Gastrocnemius medialis (tissue), 4 donors: Measurements from ENCODE around the gene CCNL1. TPM values are rescaled to one million over a fixed set of nuclear protein-coding genes. Genes with fewer than 3 reads are reported as not detected.
"Not testable (repeated sequence)": the region's sequence is repeated elsewhere in the genome, so short reads cannot be mapped to it uniquely, and the experiment has no call there.

Experiments used
- ATAC-seq, 2 donors: fragments of 150-250 bp; one replicate each; pipeline ENCODE4 v1.9.1; 2016
- DNase-seq, 2 donors: peaks; one replicate each; pipeline ENCODE4 v3.0.0-alpha.2; 2019
- H3K27ac ChIP-seq, 4 donors: fragments of 200-600 bp; sonication (generic); 1 replicate in 1 of 4; 2 replicates in 3 of 4; pipeline ENCODE4 v1.5.1; 2016 to 2018; ENCODE audit warnings: mild to moderate bottlenecking in 2 of 4, moderate library complexity in 1 of 4
- H3K27me3 ChIP-seq, 3 donors: fragments of 200-600 bp; sonication (generic) in 2 of 3; 1 replicate in 1 of 3; 2 replicates in 2 of 3; pipeline versions ENCODE4 v1.5.1 to v1.6.0; 2016 to 2019; ENCODE audit warnings: mild to moderate bottlenecking in 1 of 3, moderate library complexity in 1 of 3
- H3K36me3 ChIP-seq, 2 donors: fragments of 200-600 bp; sonication (generic) in 1 of 2; one replicate each; pipeline ENCODE4 v1.5.1; 2017 to 2018
- H3K4me1 ChIP-seq, 2 donors: fragments of 200-600 bp; sonication (generic) in 1 of 2; one replicate each; pipeline ENCODE4 v1.5.1; 2016 to 2017; ENCODE audit warnings: mild to moderate bottlenecking in 2 of 2
- H3K4me3 ChIP-seq, 4 donors: fragments of 200-600 bp; sonication (generic) in 3 of 4; 1 replicate in 1 of 4; 2 replicates in 3 of 4; pipeline ENCODE4 v1.5.1; 2016 to 2019; ENCODE audit warnings: mild to moderate bottlenecking in 2 of 4
- H3K9me3 ChIP-seq, 3 donors: fragments of 200-600 bp; sonication (generic) in 2 of 3; 1 replicate in 1 of 3; 2 replicates in 2 of 3; pipeline ENCODE4 v1.5.1; 2016 to 2019
- POLR2A ChIP-seq, 2 donors: fragments of 450-650 bp; IDR thresholded peaks; one replicate each; pipeline ENCODE4 v1.6.1; 2017; ENCODE audit warnings: antibody characterized with exemption in 2 of 2, mild to moderate bottlenecking in 2 of 2, moderate library complexity in 2 of 2
- in situ Hi-C, 4 donors: fragments of 200-750 bp; cut with MboI; loops; one replicate each; pipeline versions ENCODE4 v1.15.0 to v1.8.0; 2017; ENCODE audit warnings: low sequenced_read_pairs in 4 of 4
- intact Hi-C: fragments of 100-400 bp; cut with DNase I; formaldehyde crosslinking; loops from one replicate; pipeline ENCODE4 v1.15.1; 2023; ENCODE audit warnings: low total_unique reads
- total RNA-seq, 4 donors: library from RNA; depleted of rRNA; stranded (reverse); fragments of >200 nt; gene quantifications; one replicate each; pipeline versions ENCODE4 v1.1.0 to v1.2.3, GENCODE V29; 2016
- TF ChIP-seq, protein P1 (sequence below), 5 experiments: fragments of 450-650 bp in 3 of 5; fragments of 200-600 bp in 2 of 5; sonication (generic) in 2 of 5; IDR thresholded peaks in 4 of 5; conservative IDR thresholded peaks in 1 of 5; 1 replicate in 4 of 5; 2 replicates in 1 of 5; pipeline ENCODE4 v1.5.1; 2016 to 2019; ENCODE audit warnings: antibody characterized with exemption in 5 of 5, mild to moderate bottlenecking in 3 of 5, moderate library complexity in 3 of 5

The CCNL1 gene
- total RNA-seq, 4 donors from 2014 or later: 34.3 to 110 (median 41.3) TPM

DNA sequence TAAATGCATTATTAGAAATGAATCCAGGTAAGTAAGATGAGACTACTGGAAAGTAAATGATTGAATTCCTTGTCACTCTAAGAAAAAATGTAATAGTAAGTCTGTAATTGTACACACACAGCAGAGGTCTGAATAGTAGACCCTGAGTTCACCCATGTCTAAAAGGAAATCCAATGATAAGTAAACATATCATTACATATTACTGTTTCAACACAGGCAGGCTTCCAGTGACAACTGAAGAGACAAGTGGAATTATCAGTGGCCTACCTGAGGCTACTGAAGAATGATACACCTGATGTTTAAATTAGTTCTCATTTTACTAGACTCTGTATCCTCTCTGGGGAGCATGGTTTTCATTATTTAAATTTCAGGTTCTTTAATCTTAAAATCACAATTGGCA lies 6.2 kb upstream of the CCNL1 start:
- intact Hi-C loops (no loop called here), in situ Hi-C loops (loop anchor here in 2 of 4 donors (25.0 kb wide), 2 partner anchors 696 to 1304 kb away; partner anchors contain the start of genes GMPS (in 2 of the 2) and SLC33A1 (in 2 of the 2))
- no peaks in the 10 kb centered on the region for H3K36me3 ChIP-seq
- ATAC-seq: no peak
- H3K4me3 ChIP-seq: no peak overlapping the region
- no peak for DNase-seq
- H3K27ac ChIP-seq: peak overlapping the region; percentile 60 to 82 (median 65)
- no peaks in the 10 kb centered on the region for H3K27me3 ChIP-seq
- H3K4me1 ChIP-seq: peaks cover 18 to 25% of the 10 kb centered on the region in 2 donors
- TF ChIP-seq POLR2A (IDR thresholded peaks at IDR 0.05): no peak
- TF ChIP-seq, protein P1, sequence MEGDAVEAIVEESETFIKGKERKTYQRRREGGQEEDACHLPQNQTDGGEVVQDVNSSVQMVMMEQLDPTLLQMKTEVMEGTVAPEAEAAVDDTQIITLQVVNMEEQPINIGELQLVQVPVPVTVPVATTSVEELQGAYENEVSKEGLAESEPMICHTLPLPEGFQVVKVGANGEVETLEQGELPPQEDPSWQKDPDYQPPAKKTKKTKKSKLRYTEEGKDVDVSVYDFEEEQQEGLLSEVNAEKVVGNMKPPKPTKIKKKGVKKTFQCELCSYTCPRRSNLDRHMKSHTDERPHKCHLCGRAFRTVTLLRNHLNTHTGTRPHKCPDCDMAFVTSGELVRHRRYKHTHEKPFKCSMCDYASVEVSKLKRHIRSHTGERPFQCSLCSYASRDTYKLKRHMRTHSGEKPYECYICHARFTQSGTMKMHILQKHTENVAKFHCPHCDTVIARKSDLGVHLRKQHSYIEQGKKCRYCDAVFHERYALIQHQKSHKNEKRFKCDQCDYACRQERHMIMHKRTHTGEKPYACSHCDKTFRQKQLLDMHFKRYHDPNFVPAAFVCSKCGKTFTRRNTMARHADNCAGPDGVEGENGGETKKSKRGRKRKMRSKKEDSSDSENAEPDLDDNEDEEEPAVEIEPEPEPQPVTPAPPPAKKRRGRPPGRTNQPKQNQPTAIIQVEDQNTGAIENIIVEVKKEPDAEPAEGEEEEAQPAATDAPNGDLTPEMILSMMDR (IDR thresholded peaks at IDR 0.05 in 4 of 5, conservative IDR thresholded peaks at IDR 0.05 in 1 of 5): no peak
- no peaks in the 10 kb centered on the region for H3K9me3 ChIP-seq

DNA sequence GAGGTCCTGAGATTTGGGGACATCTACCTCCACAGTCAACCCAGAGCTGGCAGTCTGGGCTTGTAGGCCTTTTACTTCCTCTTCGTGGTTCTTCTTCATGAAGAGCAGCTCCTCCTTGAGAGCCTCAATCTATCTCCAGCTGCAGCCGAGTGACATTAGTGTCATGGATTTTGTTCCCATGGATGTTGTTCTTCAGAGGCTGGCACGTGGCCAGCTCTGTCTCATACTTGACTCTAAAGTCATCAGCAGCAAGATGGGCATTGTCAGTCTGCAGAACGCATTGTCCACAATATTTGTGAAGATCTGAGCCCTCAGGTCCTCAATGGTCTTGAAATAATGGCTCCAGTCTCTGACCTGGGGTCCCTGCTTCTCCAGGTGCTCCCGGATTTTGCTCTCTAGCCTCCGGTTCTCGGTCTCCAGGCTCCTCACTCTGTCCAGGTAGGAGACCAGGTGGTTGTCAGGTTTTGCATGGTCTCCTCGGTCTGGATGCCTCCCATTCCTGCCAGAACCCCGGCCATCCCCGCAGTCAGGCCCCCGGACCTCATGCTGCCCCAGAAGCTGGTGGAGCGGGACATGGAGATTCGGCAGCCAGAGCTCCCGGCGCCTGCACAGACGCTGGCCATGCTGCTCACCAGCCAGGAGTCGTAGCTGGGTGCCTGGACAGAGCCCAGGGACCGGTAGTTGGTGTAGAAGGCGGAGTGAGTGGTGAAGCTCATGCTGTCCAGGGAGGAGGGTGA lies 3.4 kb upstream of the CCNL1 start:
- Histone ChIP-seq H3K27me3 (no peaks in the 10 kb centered on the region), H3K9me3 (no peaks in the 10 kb centered on the region), H3K4me1 (peaks cover 26 to 34% of the 10 kb centered on the region in 2 donors), H3K27ac (no peak overlapping the region), H3K36me3 (peaks cover 0 to 5% of the 10 kb centered on the region in 2 donors), H3K4me3 (no peak overlapping the region)
- DNase-seq (peak in 1 of 2 donors; percentile 12), ATAC-seq (no peak)
- in situ Hi-C loops: loop anchor here in 2 of 4 donors (25.0 kb wide), 2 partner anchors 699 to 1301 kb away; partner anchors contain the start of genes GMPS (in 2 of the 2) and SLC33A1 (in 2 of the 2)
- intact Hi-C loops: loop anchor here (5.0 kb wide), 1 partner anchor 486 kb away; no protein-coding TSS in a partner anchor
- TF ChIP-seq, protein P1 (IDR thresholded peaks at IDR 0.05 in 4 of 5, conservative IDR thresholded peaks at IDR 0.05 in 1 of 5): no peak
- no peak for TF ChIP-seq POLR2A (IDR thresholded peaks at IDR 0.05)

DNA sequence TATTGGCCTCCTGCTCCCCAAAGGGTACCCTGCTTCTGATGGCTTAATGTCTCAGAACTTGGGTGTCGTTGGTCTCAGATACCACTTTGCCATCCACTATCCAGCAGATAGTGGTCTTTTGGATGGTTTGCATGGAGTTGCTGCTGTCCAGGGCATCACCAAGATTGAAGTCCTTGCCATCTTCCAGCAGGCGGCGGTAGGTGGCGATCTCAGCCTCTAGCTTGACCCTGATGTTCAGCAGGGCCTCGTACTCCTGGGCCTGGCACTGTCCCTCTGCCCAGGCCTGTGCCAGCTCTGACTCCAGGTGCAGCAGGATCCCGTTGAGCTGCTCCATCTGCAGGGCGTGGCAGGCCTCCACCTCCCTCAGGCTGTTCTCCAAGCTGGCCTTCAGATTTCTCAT lies 2.7 kb upstream of the CCNL1 start:
- Histone ChIP-seq H3K4me1 (peaks cover 29 to 37% of the 10 kb centered on the region in 2 donors), H3K27ac (peak overlapping the region in 1 of 4 donors; percentile 99), H3K36me3 (peaks cover 0 to 12% of the 10 kb centered on the region in 2 donors)
- H3K4me3 ChIP-seq, ATAC-seq, H3K27me3 ChIP-seq, H3K9me3 ChIP-seq: not testable (repeated sequence)
- intact Hi-C loops: loop anchor here (5.0 kb wide), 1 partner anchor 485 kb away; no protein-coding TSS in a partner anchor
- in situ Hi-C loops: loop anchor here in 2 of 4 donors (25.0 kb wide), 2 partner anchors 700 to 1300 kb away; partner anchors contain the start of genes GMPS (in 2 of the 2) and SLC33A1 (in 2 of the 2)
- DNase-seq: peak in 1 of 2 donors; percentile 40

DNA sequence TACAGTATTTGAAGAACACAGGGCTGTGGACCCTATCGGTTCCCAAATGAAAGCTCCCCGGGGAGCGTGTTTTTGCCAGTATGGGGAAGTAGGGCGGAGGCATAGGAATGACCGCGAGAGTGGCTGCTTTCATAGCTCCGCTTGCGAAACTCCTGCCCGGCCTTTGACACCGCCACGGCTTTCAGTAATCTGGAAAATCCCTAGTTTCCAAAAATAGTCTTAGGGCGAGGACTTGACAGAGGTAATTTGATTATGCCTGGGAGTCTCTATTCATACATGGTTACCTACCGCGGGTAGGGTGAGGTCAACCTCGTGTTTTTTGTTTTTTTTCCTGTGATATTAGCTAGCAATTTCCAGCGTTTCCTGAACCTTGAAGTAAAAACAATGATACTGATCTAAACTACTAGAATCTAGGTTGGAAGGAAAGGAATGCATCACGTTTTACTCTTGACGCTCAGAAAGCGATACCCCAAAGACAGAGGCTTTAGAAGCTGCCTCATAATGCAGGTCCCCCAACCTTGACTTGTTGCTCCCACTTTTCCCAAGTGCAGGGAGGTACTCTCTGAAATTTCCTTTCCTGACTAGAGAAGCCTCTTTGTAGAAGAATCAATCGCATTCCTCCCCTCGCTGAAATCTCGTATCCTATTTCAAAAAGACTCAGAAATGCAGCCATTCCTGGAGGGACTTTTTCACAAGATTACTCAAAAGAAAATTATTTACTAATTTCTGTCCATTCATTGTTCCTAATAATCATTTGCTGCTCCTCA lies 894 bp upstream of the CCNL1 start:
- intact Hi-C loops: loop anchor here (1.0 to 5.0 kb wide), 3 partner anchors 14 to 484 kb away; no protein-coding TSS in a partner anchor
- Histone ChIP-seq H3K4me1 (peaks cover 39 to 40% of the 10 kb centered on the region in 2 donors), H3K27me3 (no peaks in the 10 kb centered on the region), H3K9me3 (no peaks in the 10 kb centered on the region), H3K27ac (peak overlapping the region; percentile 93 to 99 (median 98)), H3K36me3 (peaks cover 0 to 30% of the 10 kb centered on the region in 2 donors), H3K4me3 (peak overlapping the region; percentile 79 to 98 (median 94))
- peak; percentile 89 to 90 for ATAC-seq
- peak; percentile 91 to 94 for DNase-seq
- TF ChIP-seq, protein P1 (IDR thresholded peaks at IDR 0.05 in 4 of 5, conservative IDR thresholded peaks at IDR 0.05 in 1 of 5): peak in 1 of 5 experiments; percentile 13
- TF ChIP-seq POLR2A (IDR thresholded peaks at IDR 0.05): no peak
- in situ Hi-C loops: loop anchor here in 2 of 4 donors (25.0 kb wide), 2 partner anchors 701 to 1299 kb away; partner anchors contain the start of genes GMPS (in 2 of the 2) and SLC33A1 (in 2 of the 2)
